ENCODE results near the gene SLC38A10.

SLC38A10 gene

GRCh38 chr17:81222906-81223761 lies 72.0 kb downstream of the SLC38A10 start, which contains the start of gene CEP131:
Gene CEP131, minus strand, starts transcription at chr17:81222965. Its CDS starts 2,909 bp downstream, at chr17:81220056.
- DNase-seq, result peak; percentile 100

GRCh38 chr17:81222620-81222905 lies 72.5 kb downstream of the SLC38A10 start:
- DNase-seq, result no peak

GRCh38 chr17:81221842-81222619 lies 73.1 kb downstream of the SLC38A10 start:
- DNase-seq, result no peak

- no peak for DNase-seq
Measured at GRCh38 chr17:81221371-81221841, 73.7 kb downstream of the SLC38A10 start.

DNA sequence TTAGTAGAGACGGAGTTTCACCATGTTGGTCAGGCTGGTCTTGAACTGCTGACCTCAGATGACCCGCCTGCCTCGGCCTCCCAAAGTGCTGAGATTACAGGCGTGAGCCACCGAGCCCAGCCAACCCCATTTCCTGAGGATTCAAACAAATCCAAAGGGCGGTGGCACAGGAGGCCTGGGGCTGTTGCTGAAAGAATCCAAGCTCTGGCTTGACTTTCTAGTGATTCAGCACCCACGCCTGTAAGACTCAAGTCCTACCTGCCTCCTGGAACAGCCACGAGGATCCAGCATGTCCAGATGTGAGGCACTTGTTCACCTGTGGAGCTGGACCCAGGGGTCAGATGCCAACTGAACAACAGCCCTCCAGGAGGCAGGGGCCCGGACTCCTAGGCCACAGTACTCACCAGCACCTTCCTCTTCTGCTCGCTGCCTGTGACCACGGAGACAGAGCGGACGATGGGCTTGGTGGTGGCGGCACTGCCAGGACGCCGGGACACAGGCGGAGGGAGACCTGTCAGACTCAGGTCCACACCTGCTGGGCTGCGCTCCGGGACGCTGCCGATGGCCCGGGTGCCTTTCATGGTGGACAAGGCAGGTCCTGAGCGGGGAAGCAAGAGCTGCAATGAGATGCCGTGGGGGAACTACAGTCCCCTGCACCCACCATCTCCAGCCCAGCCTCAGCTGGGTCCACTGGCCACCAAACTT lies 75.5 kb downstream of the SLC38A10 start:
- no peak for DNase-seq

DNA sequence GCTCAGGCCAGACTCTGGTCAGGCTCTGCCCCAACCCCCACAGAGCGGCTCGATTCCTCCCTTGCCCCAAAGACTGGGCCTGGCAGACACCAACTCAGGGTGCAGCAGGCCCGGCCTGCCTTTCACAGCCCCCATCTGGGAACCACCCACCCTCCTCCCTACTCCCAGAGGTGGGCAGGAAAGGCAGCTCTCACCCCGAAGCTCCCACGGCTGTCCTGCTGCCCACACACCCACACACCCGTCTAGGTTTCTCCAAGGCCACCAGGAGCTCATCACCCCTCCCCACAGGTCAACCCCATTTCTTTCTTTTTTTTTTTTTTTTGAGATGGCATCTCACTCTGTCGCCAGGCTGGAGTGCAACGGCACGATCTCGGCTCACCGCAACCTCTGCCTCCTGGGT lies 76.1 kb downstream of the SLC38A10 start:
- DNase-seq, result no peak

GRCh38 chr17:81218459-81218858 lies 76.6 kb downstream of the SLC38A10 start:
- no peak for DNase-seq

DNA sequence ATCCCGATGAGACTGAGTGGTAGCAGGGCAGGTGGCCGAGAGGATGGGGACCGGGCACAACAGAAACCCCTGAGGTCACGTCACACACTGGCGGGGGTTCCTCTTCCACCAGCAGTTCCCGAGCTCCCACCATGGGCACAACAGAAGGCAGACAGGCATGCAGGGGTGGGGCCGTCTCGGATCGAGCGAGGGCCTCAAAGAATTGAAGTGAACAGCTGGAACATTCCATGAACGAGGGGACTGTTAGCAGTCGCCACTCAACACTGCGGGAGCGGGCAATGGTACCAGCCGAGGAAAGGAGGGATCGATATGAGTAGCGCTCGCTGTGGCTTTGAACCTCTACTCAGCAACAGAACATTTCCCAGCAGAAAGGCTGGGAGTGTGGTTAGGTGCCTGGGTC lies 77.6 kb downstream of the SLC38A10 start:
- DNase-seq, result no peak

- DNase-seq, result no peak
Measured at GRCh38 chr17:81213978-81214377, 81.1 kb downstream of the SLC38A10 start.

DNA sequence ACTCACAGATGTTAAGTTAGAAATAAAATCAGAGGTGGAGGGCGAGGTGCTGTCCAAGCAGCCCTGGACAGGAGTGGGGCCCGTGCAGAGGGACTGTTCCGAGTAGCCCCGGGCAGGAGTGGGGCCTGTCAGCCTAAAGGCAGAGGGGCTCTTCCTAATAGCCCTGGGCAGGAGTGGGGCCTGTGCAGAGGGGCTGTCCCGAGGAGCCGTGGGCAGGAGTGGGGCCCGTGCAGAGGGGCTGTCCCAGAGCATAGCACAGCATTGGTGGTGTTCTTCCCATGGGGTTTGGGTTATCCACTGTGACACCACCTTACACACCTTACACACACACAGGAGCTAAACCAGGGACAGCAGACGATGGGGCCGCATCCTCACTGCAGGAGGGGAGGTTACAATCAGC lies 82.7 kb downstream of the SLC38A10 start:
- DNase-seq, result no peak

DNA sequence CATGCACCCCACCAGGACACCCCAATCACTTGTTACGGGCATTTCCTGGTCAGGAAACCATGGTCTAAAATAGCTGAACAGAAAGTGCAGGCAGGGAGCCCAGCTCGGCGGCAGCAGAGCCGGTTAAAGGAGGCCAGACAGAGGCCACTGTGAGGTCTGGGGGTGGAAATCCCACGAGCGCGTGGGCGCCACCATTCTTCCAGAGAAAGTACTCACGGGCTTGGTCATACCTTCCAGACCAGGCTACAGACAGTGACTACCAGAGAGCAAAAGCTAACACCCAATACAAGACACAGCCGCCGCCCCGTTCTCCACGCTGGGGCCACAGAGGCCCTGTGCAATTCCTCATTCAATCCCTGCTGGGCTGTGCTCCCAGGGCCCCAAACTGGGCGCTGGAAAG lies 84.2 kb downstream of the SLC38A10 start:
- DNase-seq, result no peak

DNA sequence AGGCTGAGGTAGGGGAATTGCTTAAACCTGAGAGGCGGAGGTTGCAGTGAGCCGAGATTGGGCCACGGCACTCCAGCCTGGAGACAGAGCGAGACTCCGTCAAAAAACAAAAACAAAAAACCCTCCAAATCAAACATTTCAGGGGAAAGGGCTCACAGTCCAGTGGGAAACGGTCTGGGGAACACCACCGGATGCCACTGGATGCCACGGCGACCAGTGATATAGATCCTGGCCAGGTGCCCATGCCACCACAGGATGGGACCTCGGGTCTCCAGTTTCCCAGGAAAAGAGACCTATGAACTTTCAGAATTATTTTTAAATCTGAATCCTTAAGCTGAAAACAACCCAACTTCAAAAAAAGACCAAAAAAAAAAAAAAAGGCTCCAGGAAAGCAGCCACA lies 84.6 kb downstream of the SLC38A10 start:
- no peak for DNase-seq

DNA sequence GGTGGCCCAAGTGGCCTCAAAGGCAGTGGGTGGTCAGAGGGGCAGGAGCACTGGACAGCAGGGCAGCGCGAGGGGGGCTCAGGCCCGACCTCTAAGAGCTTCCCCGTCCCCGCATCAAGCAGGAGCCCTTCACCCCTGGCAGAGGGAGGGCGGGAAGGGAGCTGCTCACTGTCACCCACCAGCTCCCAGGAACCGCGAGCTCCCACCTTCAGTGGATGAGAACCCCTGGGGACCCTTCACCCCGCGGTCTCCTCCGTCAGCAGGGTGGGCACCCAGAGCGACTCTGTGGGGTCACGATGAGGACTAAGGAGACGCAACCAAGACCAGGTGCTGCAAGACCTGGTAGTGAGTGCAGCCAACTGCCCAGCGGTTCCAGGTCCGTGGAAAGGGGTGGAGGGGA lies 86.0 kb downstream of the SLC38A10 start:
- DNase-seq, result no peak

DNA sequence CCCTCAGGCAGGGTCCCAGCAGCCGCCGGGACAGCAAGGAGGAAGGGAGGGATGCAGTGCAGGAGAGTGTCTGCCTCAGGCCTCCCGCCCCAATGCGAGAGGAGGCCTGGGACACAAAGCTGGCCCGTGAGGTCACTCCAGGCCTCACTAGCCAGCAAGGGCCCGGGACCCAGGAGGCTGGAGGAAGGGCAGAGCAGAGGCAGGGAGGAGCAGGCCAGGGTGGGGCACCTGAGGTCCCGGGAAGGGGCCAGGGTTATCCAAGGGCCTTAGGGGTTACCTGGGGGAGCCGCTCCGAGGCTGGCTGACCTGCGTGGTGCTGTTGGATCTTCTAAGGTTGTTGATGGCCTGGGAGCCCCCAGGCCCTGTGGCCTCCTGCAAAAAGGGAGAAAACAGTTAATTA lies 86.5 kb downstream of the SLC38A10 start:
- DNase-seq, result no peak

GRCh38 chr17:81207610-81208581 lies 87.2 kb downstream of the SLC38A10 start:
- DNase-seq, result no peak

DNA sequence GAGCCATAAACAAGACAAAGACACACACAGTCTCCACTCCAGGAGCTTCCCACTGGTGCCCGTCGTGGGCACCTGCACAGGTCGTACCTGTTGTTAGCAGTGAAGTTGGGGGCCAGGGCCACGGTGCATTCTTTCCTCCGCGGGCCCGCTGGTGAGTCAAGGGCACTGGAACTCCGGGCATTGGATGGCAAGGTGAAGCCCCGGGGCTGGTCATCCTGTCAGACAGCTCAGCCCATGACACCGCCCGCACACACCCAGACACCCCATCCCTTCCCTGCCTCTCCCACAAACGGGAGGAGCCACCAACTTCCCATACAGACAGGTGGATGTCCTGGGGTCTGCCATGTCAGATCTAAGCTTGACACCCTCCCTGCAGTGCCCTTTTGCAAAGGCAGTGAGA lies 88.5 kb downstream of the SLC38A10 start:
- DNase-seq, result no peak

DNA sequence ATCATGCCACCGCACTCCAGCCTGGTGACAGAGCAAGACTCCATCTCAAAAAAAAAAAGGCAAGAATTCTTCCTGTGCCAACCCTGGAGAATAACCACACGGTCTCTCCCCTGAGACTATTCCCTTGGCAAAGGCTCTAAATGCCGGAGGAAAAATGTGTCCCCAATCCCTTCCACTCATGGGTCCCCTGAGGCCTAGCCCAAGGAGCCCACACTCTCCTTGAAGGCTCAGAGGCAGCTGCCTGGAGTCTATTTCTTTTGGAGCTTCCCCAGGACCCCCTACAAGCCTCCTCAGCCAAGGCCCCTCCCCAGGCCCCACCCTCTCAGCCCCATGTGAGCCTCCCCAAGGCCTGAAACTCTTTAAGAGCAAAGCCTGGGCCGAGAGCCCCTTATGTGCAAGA lies 88.9 kb downstream of the SLC38A10 start:
- DNase-seq, result no peak

DNA sequence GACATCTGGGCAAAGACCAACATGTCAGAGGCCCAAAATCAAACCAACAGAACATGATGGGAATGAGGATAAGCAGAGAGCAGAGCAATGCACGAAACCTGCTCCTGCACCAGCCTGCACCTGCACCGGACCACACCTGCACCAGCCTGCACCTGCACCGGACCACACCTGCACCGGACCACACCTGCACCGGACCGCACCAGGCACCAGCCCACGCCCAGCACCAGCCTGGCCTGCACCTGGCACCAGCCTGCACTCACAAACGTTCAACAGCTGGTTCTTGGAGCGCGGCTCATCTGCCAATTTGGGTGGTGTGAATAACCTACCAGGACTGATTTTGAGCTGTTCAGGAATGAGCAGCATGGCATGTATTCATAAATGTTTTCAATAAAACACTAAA lies 90.5 kb downstream of the SLC38A10 start:
- DNase-seq, result no peak

GRCh38 chr17:81203136-81203535 lies 92.0 kb downstream of the SLC38A10 start:
- DNase-seq, result no peak

- DNase-seq, result no peak
Measured at GRCh38 chr17:81202318-81202717, 92.8 kb downstream of the SLC38A10 start.

GRCh38 chr17:81200695-81201580 lies 94.2 kb downstream of the SLC38A10 start:
- peak; percentile 9 for DNase-seq

Data from activated CD4-positive, alpha-beta T cell treated with anti-CD3 and anti-CD28 coated beads, Interleukin-2, amount 50 U/mL, for 1 hour (primary cell).